IPS DF 6.9 (cell line): ENCODE measurements around the gene SKP2.

Source experiments
- DNase-seq: peaks from one replicate; pipeline ENCODE4 v3.0.0-alpha.2; 2013; ENCODE audit warnings: low read depth, low spot score
- H3K27ac ChIP-seq: one replicate; pipeline ENCODE4 v1.5.1; 2013; ENCODE audit warnings: low read length, control low read depth
- H3K27me3 ChIP-seq: 2 replicates; pipeline ENCODE4 v1.6.1; 2013; ENCODE audit warnings: mild to moderate bottlenecking, low read length; ENCODE audit not compliant: control insufficient read depth, insufficient read depth
- H3K36me3 ChIP-seq: 2 replicates; pipeline ENCODE4 v1.6.1; 2013; ENCODE audit warnings: low read length; ENCODE audit not compliant: control insufficient read depth, insufficient read depth
- H3K4me1 ChIP-seq: 2 replicates; pipeline ENCODE4 v1.6.1; 2013; ENCODE audit warnings: low read length; ENCODE audit not compliant: control insufficient read depth, insufficient read depth
- H3K4me3 ChIP-seq: 2 replicates; pipeline ENCODE4 v1.5.1; 2013; ENCODE audit warnings: mild to moderate bottlenecking, low read length
- H3K9me3 ChIP-seq: 2 replicates; pipeline ENCODE4 v1.6.1; 2013; ENCODE audit warnings: low read length, inconsistent platforms; ENCODE audit not compliant: control insufficient read depth, insufficient read depth
- WGBS: extraction: QIAGEN DNeasy Blood & Tissue Kit; methylation state at CpG from one replicate; pipeline ENCODE4 v1.1.7; 2013; ENCODE audit warnings: mixed read lengths, missing lambda C conversion rate; ENCODE audit not compliant: insufficient read length, insufficient coverage; 5-methylcytosine and 5-hydroxymethylcytosine counted together

Gene SKP2

DNA sequence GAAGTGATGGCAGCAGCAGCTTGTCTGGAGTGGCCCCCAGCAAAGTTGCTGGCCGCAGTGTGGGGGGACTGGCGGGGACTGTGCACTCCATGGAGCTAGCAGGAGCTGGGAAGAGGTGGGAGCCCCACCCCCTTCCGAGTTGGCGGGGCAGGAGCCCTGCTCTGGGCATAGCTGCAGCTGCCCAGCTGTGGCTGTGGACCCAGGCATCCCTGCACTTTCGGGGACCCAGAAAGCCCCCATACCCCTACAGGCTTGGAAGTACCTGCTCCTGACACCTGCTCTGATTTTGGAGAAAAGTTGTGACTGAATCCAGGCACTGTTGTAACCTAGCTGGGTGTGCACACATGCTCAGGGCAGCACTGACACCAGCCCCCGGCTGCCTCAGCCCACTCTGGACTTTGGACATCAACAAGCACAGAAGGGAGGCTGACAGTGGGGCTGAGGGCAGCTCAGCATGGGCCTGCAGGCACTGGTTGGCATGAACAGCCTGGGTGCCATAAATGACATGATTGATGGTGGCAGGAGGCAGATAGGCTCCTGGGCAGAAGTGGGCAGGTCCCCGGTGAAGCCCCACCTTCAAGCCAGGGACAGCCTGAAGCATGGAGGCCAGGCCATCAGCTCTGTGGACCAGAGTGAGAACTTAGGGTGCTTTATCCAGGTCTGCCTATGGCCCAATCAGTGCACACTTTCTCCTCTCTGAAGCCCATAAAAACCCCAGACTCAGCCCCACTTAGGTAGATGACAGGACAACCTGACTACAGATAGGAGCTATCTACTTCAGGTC is 12.8 kb upstream of the SKP2 start:
- H3K36me3 ChIP-seq = no peaks in the 10 kb centered on the region

DNA sequence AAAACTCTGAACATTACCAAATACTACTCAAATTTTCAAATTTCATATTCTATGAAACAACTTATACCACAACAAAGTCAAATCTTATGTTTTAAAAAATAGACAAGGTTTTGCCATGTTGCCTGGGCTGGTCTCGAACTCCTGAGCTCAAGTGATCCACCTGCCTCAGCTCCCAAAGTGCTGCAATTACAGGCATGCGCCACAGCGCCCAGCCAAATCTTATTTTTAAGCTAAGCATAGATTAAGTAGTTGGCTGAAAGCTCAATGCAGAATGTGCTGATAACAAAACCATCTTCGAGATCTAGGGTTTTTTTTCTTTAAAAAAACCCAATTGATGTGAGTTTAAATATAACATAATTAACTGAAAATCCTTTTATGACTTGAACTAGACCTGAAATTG is 6.6 kb upstream of the SKP2 start:
- WGBS = no CpG with 5 or more reads among the region's 4 CpGs
- no peak overlapping the region for H3K27ac ChIP-seq
- H3K4me3 ChIP-seq = no peak overlapping the region
- H3K27me3 ChIP-seq = no peaks in the 10 kb centered on the region
- DNase-seq = no peak
- H3K36me3 ChIP-seq = no peaks in the 10 kb centered on the region
- H3K4me1 ChIP-seq = no peaks in the 10 kb centered on the region
- H3K9me3 ChIP-seq = no peaks in the 10 kb centered on the region

More for the DNA sequence above, 12.8 kb upstream of the SKP2 start:
- Histone ChIP-seq H3K27ac (no peak overlapping the region), H3K4me3 (no peak overlapping the region), H3K4me1 (no peaks in the 10 kb centered on the region), H3K27me3 (no peaks in the 10 kb centered on the region), H3K9me3 (no peaks in the 10 kb centered on the region)
- DNase-seq = no peak
- no CpG with 5 or more reads among the region's 7 CpGs for WGBS

DNA sequence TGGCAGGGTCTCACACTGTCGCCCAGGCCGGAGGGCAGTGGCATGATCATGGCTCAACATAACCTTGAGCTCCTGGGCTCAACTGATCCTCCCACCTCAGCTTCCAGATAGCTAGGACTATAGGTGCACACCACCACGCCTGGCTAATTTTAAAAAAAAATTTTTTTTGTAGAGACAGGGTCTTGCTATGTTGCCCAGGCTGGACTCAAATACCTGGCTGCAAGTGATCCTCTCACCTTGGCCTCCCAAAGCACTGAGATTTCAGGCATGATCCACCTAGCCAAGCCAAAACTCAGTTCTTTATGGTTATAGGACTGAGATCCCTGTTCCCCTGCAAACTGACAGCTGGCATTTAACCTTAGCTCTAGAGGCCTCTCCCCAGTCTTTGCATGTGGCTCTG is 5.5 kb upstream of the SKP2 start:
- DNase-seq = no peak
- Histone ChIP-seq H3K36me3 (no peaks in the 10 kb centered on the region), H3K27me3 (no peaks in the 10 kb centered on the region), H3K27ac (no peak overlapping the region), H3K4me3 (no peak overlapping the region), H3K4me1 (no peaks in the 10 kb centered on the region), H3K9me3 (no peaks in the 10 kb centered on the region)
- WGBS = no CpG with 5 or more reads among the region's 3 CpGs

GRCh38 chr5:36147681-36148080 is 4.2 kb upstream of the SKP2 start:
- no peaks in the 10 kb centered on the region for H3K9me3 ChIP-seq
- no peak for DNase-seq
- no peaks in the 10 kb centered on the region for H3K36me3 ChIP-seq
- no peak overlapping the region for H3K27ac ChIP-seq
- no CpG with 5 or more reads among the region's 2 CpGs for WGBS
- no peaks in the 10 kb centered on the region for H3K4me1 ChIP-seq
- H3K4me3 ChIP-seq = no peak overlapping the region
- no peaks in the 10 kb centered on the region for H3K27me3 ChIP-seq

GRCh38 chr5:36150676-36151433 is 1.1 kb upstream of the SKP2 start:
- DNase-seq = no peak
- Histone ChIP-seq H3K27ac (no peak overlapping the region), H3K9me3 (no peaks in the 10 kb centered on the region), H3K27me3 (no peaks in the 10 kb centered on the region), H3K4me1 (no peaks in the 10 kb centered on the region), H3K4me3 (peak overlapping the region; percentile 90; the same call in 1 of the 2 replicates), H3K36me3 (0 out of 2 replicates have a peak, but pooled peaks cover under 1% of the 10 kb centered on the region)
- no CpG with 5 or more reads among the region's 23 CpGs for WGBS

GRCh38 chr5:36152324-36153297 is 700 bp downstream of the SKP2 start:
- Histone ChIP-seq H3K27me3 (no peaks in the 10 kb centered on the region), H3K4me3 (peak overlapping the region; percentile 90; the same call in 1 of the 2 replicates), H3K27ac (no peak overlapping the region), H3K36me3 (peaks cover 8% of the 10 kb centered on the region; the same call in 1 of the 2 replicates), H3K9me3 (no peaks in the 10 kb centered on the region), H3K4me1 (no peaks in the 10 kb centered on the region)
- DNase-seq = no peak
- WGBS = no CpG with 5 or more reads among the region's 24 CpGs

DNA sequence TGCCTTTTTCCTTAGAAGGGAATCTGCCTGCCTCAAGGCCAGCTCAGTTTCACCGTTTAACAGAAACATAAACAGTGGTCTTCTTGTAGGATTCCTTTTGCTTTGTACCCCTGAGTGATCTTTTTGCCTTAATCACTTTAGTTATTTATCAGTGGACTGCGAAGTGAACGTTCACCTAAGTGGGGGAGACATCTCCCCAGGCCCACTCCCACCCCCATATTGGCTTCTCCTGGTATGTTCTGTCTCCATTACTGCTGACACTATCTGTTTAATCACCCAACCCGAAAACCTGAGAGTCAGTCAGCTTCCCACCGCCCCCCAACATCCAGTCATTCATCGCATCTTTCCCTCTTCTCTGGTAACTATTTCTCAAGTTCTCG is 1.4 kb downstream of the SKP2 start:
- no peak overlapping the region for H3K4me3 ChIP-seq
- no peaks in the 10 kb centered on the region for H3K9me3 ChIP-seq
- no peak for DNase-seq
- H3K4me1 ChIP-seq = no peaks in the 10 kb centered on the region
- no peaks in the 10 kb centered on the region for H3K27me3 ChIP-seq
- peaks cover 8% of the 10 kb centered on the region; the same call in 1 of the 2 replicates for H3K36me3 ChIP-seq
- WGBS = no CpG with 5 or more reads among the region's 7 CpGs
- H3K27ac ChIP-seq = no peak overlapping the region

DNA sequence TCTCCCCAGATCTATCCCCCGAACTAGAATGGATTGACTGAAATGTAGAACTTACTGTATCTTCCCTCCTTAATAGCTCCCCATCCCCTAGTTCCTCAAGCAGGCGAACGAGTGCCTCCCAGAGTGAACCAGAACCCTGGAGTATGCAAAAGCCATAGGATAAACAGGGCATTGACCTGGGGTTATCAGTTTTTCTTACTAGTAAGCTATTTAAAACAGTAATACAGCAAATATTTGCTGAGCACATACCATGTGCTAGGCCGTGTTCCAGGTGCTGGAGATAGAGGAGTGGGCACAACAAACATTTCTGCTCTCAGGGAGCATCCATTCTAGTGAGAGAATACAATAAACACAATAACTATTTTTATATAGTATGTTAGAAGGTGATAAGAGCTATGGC is 1.8 kb downstream of the SKP2 start:
- DNase-seq = no peak
- no CpG with 5 or more reads among the region's 4 CpGs for WGBS
- no peak overlapping the region for H3K27ac ChIP-seq
- peaks cover 8% of the 10 kb centered on the region; the same call in 1 of the 2 replicates for H3K36me3 ChIP-seq
- H3K27me3 ChIP-seq = no peaks in the 10 kb centered on the region
- no peaks in the 10 kb centered on the region for H3K9me3 ChIP-seq
- no peak overlapping the region for H3K4me3 ChIP-seq
- no peaks in the 10 kb centered on the region for H3K4me1 ChIP-seq

DNA sequence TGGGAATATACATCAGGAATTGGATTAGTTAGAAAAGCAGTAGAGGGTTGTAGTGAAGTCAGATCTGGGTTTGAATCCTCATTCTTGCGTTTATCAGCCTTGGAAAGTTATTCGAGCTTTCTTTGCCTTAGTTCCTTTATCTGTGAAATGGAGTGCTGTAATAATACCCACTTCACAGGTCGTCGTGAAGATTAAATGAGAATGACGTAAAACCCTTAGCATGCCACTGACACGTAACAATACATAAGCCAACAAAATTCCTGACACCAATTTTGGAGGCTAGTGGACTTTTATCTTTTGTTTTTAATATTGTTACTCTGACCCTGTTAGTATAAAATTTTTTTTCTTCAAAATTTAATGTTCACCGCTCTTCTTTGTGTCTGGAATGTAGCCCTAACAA is 3.4 kb downstream of the SKP2 start:
- H3K27me3 ChIP-seq = no peaks in the 10 kb centered on the region
- H3K4me3 ChIP-seq = no peak overlapping the region
- peaks cover 10% of the 10 kb centered on the region; the same call in 1 of the 2 replicates for H3K36me3 ChIP-seq
- no peaks in the 10 kb centered on the region for H3K9me3 ChIP-seq
- WGBS = no CpG with 5 or more reads among the region's 7 CpGs
- H3K27ac ChIP-seq = no peak overlapping the region
- no peaks in the 10 kb centered on the region for H3K4me1 ChIP-seq
- no peak for DNase-seq

DNA sequence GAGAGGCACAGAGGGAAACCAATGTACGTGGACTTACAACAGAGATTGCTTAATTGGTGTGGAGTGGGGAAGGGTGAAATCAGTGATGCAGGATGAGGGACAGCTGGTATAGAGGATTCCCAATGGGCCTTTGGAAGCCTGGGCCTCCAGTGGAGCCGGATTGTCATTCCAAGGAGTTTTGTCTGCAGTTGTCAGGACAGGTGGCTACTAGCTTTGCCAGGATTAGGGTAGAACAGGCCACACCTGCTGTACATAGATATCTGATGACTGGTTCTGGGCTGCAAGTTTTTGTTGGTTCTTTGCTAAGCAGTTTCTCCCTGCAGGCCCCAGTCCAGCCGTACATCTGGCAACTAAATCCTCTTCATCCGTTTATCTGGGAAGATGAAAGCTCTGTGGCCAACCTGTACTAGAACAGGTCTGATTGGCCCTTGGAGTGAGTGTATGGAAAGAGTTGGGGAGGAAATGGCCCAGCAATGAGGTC is 4.2 kb downstream of the SKP2 start:
- peaks cover 10% of the 10 kb centered on the region; the same call in 1 of the 2 replicates for H3K36me3 ChIP-seq
- no CpG with 5 or more reads among the region's 4 CpGs for WGBS
- H3K4me1 ChIP-seq = no peaks in the 10 kb centered on the region
- no peaks in the 10 kb centered on the region for H3K27me3 ChIP-seq
- no peak overlapping the region for H3K4me3 ChIP-seq
- DNase-seq = no peak
- H3K27ac ChIP-seq = no peak overlapping the region
- H3K9me3 ChIP-seq = no peaks in the 10 kb centered on the region
